HepG2 (cell line): Measurements from ENCODE around the gene ZSCAN23.
"Not testable (repeated sequence)": the region's sequence is repeated elsewhere in the genome, so short reads cannot be mapped to it uniquely, and the experiment has no call there.

Experiments used
- CAMTA2 ChIP-seq: sonication (generic); formaldehyde crosslinking; IDR thresholded peaks from 2 replicates; pipeline ENCODE4 v1.4.0; 2020; ENCODE audit warnings: mild to moderate bottlenecking, missing genetic modification reagents, borderline replicate concordance
- CBX5 ChIP-seq: sonication (generic); formaldehyde crosslinking; IDR thresholded peaks from 2 replicates; pipeline ENCODE4 v1.4.0; 2020; ENCODE audit warnings: missing genetic modification reagents, borderline replicate concordance
- CTCF ChIP-seq: sonication (generic); formaldehyde crosslinking; IDR thresholded peaks from 2 replicates; pipeline ENCODE4 v1.5.0; 2020; ENCODE audit warnings: mild to moderate bottlenecking, missing genetic modification reagents, moderate library complexity
- EZH2 ChIP-seq: conservative IDR thresholded peaks from 2 replicates; pipeline ENCODE4 v1.6.1; 2012; ENCODE audit warnings: mild to moderate bottlenecking, low read depth, low read length, moderate library complexity
- IKZF5 ChIP-seq: IDR thresholded peaks from 2 replicates; pipeline ENCODE4 v1.6.1; 2018; ENCODE audit warnings: missing genetic modification reagents, mild to moderate bottlenecking, missing compliant biosample characterization
- JUND ChIP-seq: sonication (generic); formaldehyde crosslinking; IDR thresholded peaks from 2 replicates; pipeline ENCODE4 v1.8.0; 2022; ENCODE audit warnings: mild to moderate bottlenecking, missing genetic modification reagents
- POLR2A ChIP-seq, 2 experiments: IDR thresholded peaks; 2 replicates each; pipeline ENCODE4 v1.6.1; 2011; ENCODE audit warnings: low read depth in 2 of 2, low read length in 2 of 2, mild to moderate bottlenecking in 1 of 2, moderate library complexity in 1 of 2; ENCODE audit not compliant: insufficient read depth in 1 of 2
- REST ChIP-seq, 2 experiments: IDR thresholded peaks; 2 replicates each; pipeline ENCODE4 v1.6.1; 2011 to 2012; ENCODE audit warnings: low read length in 2 of 2, borderline replicate concordance in 1 of 2, low read depth in 1 of 2, mild to moderate bottlenecking in 1 of 2, moderate library complexity in 1 of 2
- SCMH1 ChIP-seq: sonication (generic); formaldehyde crosslinking; IDR thresholded peaks from 2 replicates; pipeline ENCODE4 v1.9.0; 2021; ENCODE audit warnings: missing genetic modification reagents, mild to moderate bottlenecking, borderline replicate concordance
- SKIL ChIP-seq: sonication (generic); formaldehyde crosslinking; IDR thresholded peaks from 2 replicates; pipeline ENCODE4 v1.8.0; 2022; ENCODE audit warnings: missing genetic modification reagents, mild to moderate bottlenecking, moderate library complexity, borderline replicate concordance
- ZNF562 ChIP-seq: sonication (generic); formaldehyde crosslinking; IDR thresholded peaks from 2 replicates; pipeline ENCODE4 v1.8.0; 2022; ENCODE audit warnings: missing genetic modification reagents, borderline replicate concordance
- ZNF609 ChIP-seq: sonication (generic); formaldehyde crosslinking; IDR thresholded peaks from 2 replicates; pipeline ENCODE4 v1.4.0; 2020; ENCODE audit warnings: mild to moderate bottlenecking, missing genetic modification reagents, borderline replicate concordance

GRCh38 chr6:28447512-28447906 is 4.2 kb upstream of the ZSCAN23 start:
- not testable (repeated sequence) for TF ChIP-seq ZNF562 (CRISPR knock-in tag); JUND (CRISPR knock-in tag); CAMTA2 (CRISPR knock-in tag); IKZF5 (CRISPR knock-in tag); CBX5; CTCF; POLR2A (IDR thresholded peaks at IDR 0.05; ENCODE audit: insufficient read depth in 1 of 2, low read depth in 2 of 2, low read length in 2 of 2); EZH2; SCMH1 (CRISPR knock-in tag); SKIL (CRISPR knock-in tag); ZNF609 (CRISPR knock-in tag); REST (IDR thresholded peaks at IDR 0.05; ENCODE audit: borderline replicate concordance in 1 of 2, low read depth in 1 of 2, low read length in 2 of 2)
